Body of pancreas (tissue), 4 donors: ENCODE data around the gene TGFBR3. TPM values are rescaled to one million over a fixed set of nuclear protein-coding genes. Genes with fewer than 3 reads are reported as not detected.

Source experiments
- ATAC-seq: fragments of 150-250 bp; one replicate; pipeline ENCODE4 v1.9.1; 2016
- DNase-seq, 4 donors: peaks; one replicate each; pipeline ENCODE4 v3.0.0-alpha.2; 2019
- H3K27ac ChIP-seq, 4 donors: fragments of 200-600 bp; sonication (generic); 1 replicate in 3 of 4; 2 replicates in 1 of 4; pipeline versions ENCODE4 v1.5.1 to v1.6.1; 2016 to 2019; ENCODE audit warnings: mild to moderate bottlenecking in 1 of 4, mixed read lengths in 1 of 4, moderate library complexity in 1 of 4
- H3K27me3 ChIP-seq, 2 donors: fragments of 200-600 bp; sonication (generic); one replicate each; pipeline ENCODE4 v1.6.0; 2016; ENCODE audit warnings: mild to moderate bottlenecking in 1 of 2
- H3K36me3 ChIP-seq, 2 donors: fragments of 200-600 bp; sonication (generic); replicated peaks in 1 of 2; 2 replicates each; pipeline ENCODE4 v1.5.1; 2016; ENCODE audit warnings: low read depth in 2 of 2; ENCODE audit not compliant: insufficient read depth in 1 of 2
- H3K4me1 ChIP-seq: fragments of 200-600 bp; sonication (generic); one replicate; pipeline ENCODE4 v1.6.0; 2016
- H3K4me3 ChIP-seq, 2 donors: fragments of 200-600 bp; sonication (generic); 1 replicate in 1 of 2; 2 replicates in 1 of 2; pipeline ENCODE4 v1.5.1; 2016 to 2019
- H3K9me3 ChIP-seq, 3 donors: fragments of 200-600 bp; sonication (generic); 1 replicate in 2 of 3; 2 replicates in 1 of 3; pipeline ENCODE4 v1.5.1; 2016
- POLR2A ChIP-seq, 3 donors: fragments of 450-650 bp; IDR thresholded peaks; one replicate each; pipeline ENCODE4 v1.6.1; 2016; ENCODE audit warnings: antibody characterized with exemption in 3 of 3, mild to moderate bottlenecking in 2 of 3
- WGBS, 2 donors: methylation state at CpG; one replicate each; pipeline ENCODE4 v1.1.5; 2017; 5-methylcytosine and 5-hydroxymethylcytosine counted together
- intact Hi-C: fragments of 100-400 bp; cut with DNase I; formaldehyde crosslinking; loops from one replicate; pipeline ENCODE4 v1.15.1; 2023
- total RNA-seq, 2 donors: library from RNA; depleted of rRNA; stranded (reverse); fragments of >200 nt; gene quantifications; one replicate each; pipeline ENCODE4 v1.1.0, GENCODE V29; 2016
- TF ChIP-seq, protein P1 (sequence below), 7 experiments: fragments of 450-650 bp in 4 of 7; fragments of 200-600 bp in 3 of 7; sonication (generic) in 3 of 7; IDR thresholded peaks; one replicate each; pipeline ENCODE4 v1.5.1; 2016 to 2019; ENCODE audit warnings: antibody characterized with exemption in 7 of 7

The TGFBR3 gene
- total RNA-seq, 2 donors from 2014 or later: 52.4 to 63.6 TPM

- peaks cover 48% of the 10 kb centered on the region for H3K4me1 ChIP-seq
- ATAC-seq (no peak), DNase-seq (peak in 2 of 4 donors; percentile 26 to 34)
These were observed 108.2 kb downstream of the TGFBR3 start for GRCh38 chr1:91777630-91778300.

DNA sequence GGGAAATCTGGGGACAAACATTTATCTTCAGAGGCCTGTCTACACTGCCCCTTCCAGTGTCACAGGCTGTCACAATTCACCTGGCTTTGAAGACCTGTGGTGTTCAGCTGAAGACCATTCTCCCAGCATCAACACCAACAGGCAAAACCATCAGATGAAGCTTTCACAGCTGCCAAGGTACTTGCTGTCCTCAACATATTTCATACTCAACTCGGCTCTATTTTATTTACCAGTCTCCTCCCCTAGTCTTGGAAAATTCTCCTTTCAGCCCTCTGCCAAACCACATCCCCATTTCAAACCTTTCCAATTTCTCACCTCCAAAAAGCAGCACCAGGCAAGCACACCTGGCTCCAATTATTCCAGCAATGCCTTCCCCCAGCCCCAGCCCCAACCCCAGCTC lies 108.8 kb downstream of the TGFBR3 start:
- Histone ChIP-seq H3K36me3 (no peaks in the 10 kb centered on the region), H3K4me1 (peaks cover 48% of the 10 kb centered on the region), H3K4me3 (no peak overlapping the region), H3K27ac (peak overlapping the region in 2 of 4 donors; percentile 19 to 25), H3K9me3 (no peaks in the 10 kb centered on the region), H3K27me3 (no peaks in the 10 kb centered on the region)
- no peak for ATAC-seq
- 35 to 48% methylated on average over 1 of the region's 1 CpG for WGBS, 2 donors
- intact Hi-C loops: no loop called here
- DNase-seq: no peak
- no peak for TF ChIP-seq POLR2A (IDR thresholded peaks at IDR 0.05)
- TF ChIP-seq, protein P1, sequence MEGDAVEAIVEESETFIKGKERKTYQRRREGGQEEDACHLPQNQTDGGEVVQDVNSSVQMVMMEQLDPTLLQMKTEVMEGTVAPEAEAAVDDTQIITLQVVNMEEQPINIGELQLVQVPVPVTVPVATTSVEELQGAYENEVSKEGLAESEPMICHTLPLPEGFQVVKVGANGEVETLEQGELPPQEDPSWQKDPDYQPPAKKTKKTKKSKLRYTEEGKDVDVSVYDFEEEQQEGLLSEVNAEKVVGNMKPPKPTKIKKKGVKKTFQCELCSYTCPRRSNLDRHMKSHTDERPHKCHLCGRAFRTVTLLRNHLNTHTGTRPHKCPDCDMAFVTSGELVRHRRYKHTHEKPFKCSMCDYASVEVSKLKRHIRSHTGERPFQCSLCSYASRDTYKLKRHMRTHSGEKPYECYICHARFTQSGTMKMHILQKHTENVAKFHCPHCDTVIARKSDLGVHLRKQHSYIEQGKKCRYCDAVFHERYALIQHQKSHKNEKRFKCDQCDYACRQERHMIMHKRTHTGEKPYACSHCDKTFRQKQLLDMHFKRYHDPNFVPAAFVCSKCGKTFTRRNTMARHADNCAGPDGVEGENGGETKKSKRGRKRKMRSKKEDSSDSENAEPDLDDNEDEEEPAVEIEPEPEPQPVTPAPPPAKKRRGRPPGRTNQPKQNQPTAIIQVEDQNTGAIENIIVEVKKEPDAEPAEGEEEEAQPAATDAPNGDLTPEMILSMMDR (IDR thresholded peaks at IDR 0.05): no peak

More at GRCh38 chr1:91777630-91778300, 108.2 kb downstream of the TGFBR3 start:
- TF ChIP-seq, protein P1 (IDR thresholded peaks at IDR 0.05): no peak
- intact Hi-C loops: no loop called here
- Histone ChIP-seq H3K9me3 (no peaks in the 10 kb centered on the region), H3K27ac (no peak overlapping the region), H3K4me3 (no peak overlapping the region), H3K36me3 (no peaks in the 10 kb centered on the region), H3K27me3 (no peaks in the 10 kb centered on the region)
- 27 to 54% methylated on average over 10 of the region's 10 CpGs for WGBS, 2 donors

- 47 to 50% methylated on average over 3 of the region's 3 CpGs for WGBS, 2 donors
- DNase-seq (peak in 2 of 4 donors; percentile 39 to 51), ATAC-seq (no peak)
- Histone ChIP-seq H3K27me3 (no peaks in the 10 kb centered on the region), H3K36me3 (no peaks in the 10 kb centered on the region), H3K9me3 (no peaks in the 10 kb centered on the region), H3K4me3 (no peak overlapping the region), H3K27ac (peak overlapping the region in 3 of 4 donors; percentile 19 to 25 (median 22)), H3K4me1 (peaks cover 48% of the 10 kb centered on the region)
- TF ChIP-seq POLR2A (IDR thresholded peaks at IDR 0.05): no peak
- TF ChIP-seq, protein P1 (IDR thresholded peaks at IDR 0.05): no peak
- intact Hi-C loops: no loop called here
These were observed 109.7 kb downstream of the TGFBR3 start for GRCh38 chr1:91776068-91776794.

GRCh38 chr1:91775227-91775626 lies 110.7 kb downstream of the TGFBR3 start:
- 96% methylated on average over 6 of the region's 6 CpGs for WGBS, 2 donors

More at GRCh38 chr1:91775227-91775626, 110.7 kb downstream of the TGFBR3 start:
- no peak overlapping the region for H3K27ac ChIP-seq
- TF ChIP-seq, protein P1 (IDR thresholded peaks at IDR 0.05): no peak
- TF ChIP-seq POLR2A (IDR thresholded peaks at IDR 0.05): no peak
- no peaks in the 10 kb centered on the region for H3K9me3 ChIP-seq
- DNase-seq: no peak
- peaks cover 48% of the 10 kb centered on the region for H3K4me1 ChIP-seq
- H3K27me3 ChIP-seq: no peaks in the 10 kb centered on the region
- H3K4me3 ChIP-seq: no peak overlapping the region
- ATAC-seq: no peak
- intact Hi-C loops: no loop called here
- no peaks in the 10 kb centered on the region for H3K36me3 ChIP-seq
